NCI-H524 (cell line): ENCODE data around the gene MPRIP.

Source experiments
- DNase-seq, 2 experiments: peaks; one replicate each; lab custom pipeline; 2025; lab: John Stamatoyannopoulos, UW

Gene MPRIP

DNA sequence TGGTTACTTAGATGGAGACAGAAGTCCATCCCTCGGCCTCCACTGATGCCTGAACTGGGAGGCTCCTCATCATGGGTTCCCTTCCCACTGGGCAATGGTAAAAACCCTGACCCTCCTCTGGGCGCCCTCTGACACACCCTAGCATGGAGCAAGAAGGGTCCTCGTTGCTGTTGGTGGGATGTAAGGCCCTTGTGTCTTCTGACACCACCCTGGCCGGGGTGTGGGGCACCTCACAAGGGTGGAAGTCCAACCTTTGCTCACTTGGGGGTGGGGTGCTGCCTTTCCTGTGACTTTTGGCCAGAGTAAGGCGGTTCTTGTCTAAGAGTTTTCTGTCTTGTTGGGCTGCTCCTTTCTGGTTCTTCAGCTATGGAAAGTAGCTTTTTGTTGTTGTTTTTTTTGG lies 28.7 kb downstream of the MPRIP start:
- no peak for DNase-seq

DNA sequence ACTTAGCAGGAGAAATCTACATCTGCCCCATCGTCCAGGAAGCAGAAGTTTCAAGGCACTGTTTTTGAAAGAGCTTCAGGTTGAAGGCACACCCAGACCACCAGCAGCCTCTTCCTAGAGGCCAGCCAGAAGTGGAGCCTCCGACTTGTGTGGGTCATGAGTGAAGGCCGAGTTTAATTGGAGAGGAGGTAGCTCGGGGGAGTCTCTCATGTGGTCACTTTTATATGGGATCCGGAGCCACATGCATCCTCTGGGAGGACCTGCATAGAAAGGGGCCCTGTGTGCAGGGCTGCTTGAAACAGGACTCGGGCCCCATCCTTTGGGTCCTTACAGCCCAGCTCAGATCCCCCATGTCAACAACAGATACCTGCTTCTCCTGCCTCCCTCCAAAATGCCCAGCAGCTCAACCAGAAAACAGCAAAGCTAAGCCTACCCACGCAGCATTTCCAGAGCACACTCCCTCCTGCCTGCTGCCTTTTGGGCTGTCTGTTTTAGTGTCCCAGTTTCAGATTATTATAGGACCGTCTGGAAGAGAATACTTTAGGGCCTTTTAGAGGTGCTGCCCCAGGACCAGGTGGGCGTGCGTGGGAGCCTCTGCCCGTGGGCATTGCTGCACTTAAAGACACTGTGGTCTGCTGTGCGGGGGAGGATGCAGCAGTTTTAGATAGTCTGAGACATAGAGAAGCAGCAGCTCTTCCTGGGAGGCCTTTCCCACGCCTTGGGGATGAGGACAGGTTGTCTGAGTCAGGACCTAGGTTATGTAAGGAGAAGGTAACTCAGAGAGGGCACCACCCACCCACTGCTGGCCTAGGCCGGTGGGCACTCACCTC lies 29.5 kb downstream of the MPRIP start:
- no peak for DNase-seq

DNA sequence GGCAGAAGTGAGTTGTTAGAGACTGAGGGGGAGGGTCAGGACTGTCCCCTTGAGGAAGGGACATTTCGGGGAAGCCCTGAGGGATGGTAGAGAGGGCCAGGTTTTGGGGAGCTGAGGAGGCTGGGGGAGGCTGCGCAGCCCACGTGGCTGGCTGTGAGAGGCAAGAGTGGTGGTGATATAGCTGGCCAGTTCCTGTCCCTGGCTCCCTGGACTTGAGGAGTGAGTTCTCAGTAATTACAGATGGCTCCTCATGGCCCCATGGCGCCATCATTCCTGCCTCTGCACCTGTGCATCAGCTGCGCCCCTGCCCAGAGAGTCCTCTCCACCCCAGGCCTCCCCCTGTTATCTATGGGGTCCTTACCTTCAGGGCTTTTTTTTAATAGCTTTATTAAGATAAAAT lies 30.3 kb downstream of the MPRIP start:
- no peak for DNase-seq

DNA sequence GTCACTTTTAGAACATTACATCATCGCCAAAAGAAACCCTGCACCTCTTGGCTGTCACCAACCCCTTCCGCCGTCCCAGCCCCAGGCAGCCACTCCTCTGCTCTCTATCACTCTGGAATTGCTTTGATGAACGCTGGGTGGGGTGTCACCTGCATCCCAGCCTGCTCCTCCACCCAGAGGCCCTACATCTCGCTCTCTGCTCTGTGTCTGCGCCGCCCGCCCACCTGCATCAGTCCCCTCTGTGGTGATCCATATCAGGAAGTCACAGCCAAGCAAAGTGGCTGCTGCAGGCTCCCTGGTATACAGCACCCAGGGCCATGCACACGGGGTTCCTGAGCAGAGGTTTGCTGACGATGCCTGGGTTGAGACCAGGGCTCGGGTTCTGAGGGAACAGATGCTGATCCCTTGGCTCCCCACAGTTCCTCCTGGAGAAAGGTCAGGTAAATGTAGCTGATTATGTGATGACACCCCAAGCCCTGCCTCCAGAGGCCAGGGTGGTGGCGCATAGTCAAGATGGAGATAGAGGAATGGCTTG lies 30.8 kb downstream of the MPRIP start:
- DNase-seq: no peak

DNA sequence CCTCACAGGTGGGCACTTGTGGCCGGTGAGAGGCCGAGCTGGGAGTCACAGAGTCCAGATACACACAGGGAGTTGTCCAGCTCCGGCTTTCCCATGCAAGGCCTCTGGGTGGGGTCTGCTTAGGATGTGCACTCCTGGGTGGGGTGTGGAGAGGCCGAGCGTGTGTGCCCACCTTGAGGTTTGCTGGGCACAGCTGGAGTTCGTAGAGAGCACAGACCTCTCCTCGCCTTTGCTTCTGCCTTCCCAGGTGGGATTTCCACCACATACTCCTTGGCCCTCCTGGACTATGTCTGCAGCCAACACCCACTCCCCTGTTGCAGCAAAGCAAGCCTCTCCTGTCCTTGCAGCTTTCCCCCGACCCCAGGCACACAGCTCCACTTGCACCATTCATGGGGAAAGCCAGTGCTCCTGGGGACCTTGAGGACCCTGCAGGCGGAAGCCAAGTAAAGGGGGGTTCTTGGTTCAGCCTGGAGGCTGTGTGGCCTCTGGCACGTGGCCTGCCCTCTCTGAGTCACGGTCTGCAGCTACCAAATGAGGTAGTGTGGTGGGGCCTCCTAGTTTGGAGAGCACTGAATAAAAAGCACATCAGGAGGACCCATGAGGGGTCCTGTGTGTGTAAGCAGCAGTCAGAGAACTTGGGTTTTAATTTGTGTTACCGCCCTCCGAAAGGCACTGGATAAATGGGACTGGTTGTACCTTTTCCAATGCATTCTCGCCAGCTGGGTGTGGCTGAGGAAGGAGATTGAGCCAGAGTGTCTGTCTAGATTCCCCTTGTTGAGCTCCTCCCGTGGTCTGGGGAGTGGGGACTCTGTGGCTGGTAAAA lies 31.5 kb downstream of the MPRIP start:
- DNase-seq: no peak

DNA sequence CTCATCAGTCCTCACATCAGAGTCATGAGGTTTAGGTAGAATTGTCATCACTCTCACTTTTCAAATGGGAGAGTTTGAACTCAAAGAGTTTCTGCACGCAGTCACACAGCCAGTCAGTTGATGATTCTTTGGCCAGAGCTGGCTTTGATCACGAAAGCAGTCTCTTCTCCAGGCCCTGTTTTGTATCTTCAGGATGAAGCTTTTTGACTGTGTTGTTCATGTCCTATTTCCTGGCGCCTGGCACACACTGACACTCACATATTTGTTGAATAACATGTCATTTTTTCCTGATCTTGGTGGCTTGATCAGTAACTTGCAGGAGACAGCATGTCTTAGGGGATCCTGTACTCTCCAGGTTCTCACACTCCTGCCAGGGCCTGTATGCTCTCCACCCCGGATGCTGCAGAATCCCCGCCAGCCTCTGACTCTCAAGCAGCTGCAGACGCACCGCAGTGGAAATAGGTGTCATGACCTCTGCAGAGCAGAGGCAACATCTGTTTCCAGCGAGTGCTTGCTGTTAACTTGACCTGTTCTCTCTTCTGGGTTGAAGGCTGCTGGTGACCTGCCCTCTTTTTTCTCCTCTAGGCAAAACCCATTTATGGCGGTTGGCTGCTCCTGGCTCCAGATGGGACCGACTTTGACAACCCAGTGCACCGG lies 33.0 kb downstream of the MPRIP start:
- no peak for DNase-seq

DNA sequence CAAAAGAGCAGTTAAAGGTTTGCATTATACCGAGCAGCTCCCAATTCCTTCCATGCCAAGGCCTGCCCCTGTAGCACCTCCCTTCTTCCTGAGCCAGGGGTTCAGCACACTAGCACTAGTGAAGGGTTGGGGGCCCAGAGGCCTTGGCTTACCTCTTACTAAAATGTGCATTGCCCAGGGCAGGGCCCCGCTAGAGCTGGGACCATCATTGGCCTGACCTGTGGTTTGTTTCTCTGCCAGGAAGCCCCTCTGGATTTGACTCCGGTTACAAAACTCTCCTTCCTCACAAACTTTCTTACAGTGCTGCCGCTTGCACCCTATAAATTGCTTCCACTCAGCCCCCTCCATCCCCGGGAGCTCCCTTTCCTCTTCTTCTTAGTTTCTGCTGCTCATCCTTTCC lies 33.8 kb downstream of the MPRIP start:
- DNase-seq: no peak

DNA sequence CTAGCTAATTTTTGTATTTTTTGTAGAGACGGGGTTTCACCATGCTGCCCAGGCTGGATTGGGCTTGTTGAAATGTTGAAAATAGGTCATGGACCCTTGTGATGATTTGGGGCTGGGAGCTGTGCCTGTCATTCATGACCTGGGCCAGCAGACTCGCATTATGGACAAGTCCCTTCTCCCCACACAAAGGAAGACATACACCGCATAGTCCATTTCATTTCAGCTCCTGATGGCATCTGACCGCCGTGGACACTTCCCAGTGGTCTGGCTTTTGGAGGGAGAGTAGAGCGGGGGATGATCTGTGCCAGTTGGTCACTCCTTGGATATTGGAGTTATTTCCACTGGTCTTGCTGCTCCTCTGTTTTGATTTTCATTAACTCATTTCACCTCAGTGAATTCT lies 34.8 kb downstream of the MPRIP start:
- no peak for DNase-seq

DNA sequence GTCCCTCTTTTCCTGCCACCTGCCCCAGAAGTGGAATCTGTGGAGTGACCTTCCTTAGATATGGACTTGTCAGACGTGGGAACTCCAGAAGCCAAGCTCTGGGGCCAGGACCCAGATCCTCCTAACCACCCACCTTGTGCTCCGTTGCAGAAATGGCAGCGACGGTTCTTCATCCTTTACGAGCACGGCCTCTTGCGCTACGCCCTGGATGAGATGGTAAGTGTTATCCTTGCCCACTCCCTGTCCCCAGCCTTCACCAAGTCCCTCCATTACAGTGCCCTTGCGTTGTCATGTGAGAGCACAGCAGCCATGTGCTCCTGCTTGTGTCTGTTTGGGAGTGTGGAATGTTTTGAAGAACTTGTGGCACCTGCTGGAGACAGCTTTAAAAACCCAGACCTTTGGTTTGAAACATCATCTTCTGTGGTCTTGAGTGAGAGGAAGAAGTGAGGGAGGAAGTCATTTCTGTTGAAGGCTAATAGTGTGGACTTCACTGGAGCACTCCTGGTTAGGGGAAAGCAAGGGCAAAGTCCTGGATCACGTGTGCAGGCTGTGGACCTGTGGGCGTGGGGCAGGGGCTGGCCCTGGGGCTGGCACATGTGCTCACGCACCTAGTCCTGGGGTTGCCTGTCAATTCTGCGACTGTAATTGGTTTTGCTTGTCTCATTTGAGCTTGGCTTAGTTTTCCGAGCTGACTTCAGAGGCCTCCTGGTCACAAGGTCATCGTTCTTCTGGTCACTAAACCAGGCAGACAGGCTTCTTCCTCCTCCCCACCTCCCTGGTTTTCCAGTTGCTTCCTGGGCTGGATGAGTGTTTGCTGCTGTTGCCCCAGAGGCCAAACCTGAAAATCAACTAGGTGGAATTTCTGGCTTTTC lies 35.8 kb downstream of the MPRIP start:
- no peak for DNase-seq

DNA sequence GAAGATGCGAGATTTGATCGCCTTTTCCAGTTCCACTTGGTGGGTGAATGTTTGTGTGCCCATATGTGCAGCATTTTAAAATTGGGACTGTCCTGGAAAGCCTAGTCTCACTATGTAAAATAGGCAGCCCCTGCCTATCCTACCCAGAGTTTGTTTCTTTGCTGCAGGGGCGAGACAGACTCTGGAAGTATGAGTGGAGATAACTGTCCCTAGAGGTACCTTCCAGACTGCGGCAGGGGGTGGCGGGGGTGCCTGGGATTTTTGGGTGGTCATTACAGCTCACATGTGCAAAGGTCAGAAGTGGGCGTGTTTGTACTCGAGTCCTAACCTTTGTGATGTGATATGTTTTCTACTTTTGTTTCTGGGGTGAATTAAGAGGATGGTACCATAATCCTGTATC lies 36.6 kb downstream of the MPRIP start:
- no peak for DNase-seq

DNA sequence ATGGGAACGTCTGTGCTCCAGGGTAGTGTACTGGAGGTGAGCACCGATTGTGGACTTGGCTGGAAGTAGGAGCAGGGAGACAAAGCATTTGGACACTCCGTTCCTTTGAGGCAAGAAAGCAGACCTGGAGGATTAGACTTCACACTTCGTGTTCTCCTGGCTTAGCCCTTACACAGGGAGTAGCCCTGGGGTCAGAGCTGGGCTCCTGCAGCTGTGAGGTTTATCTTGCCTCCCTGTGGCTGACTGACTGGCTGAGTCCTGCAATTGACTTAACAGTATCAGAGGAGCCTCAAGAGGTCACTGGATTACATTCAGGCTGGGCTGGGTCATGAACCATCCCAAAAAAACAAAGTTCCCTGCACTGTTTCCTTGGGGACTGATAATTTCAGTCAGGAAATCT lies 37.1 kb downstream of the MPRIP start:
- no peak for DNase-seq

DNA sequence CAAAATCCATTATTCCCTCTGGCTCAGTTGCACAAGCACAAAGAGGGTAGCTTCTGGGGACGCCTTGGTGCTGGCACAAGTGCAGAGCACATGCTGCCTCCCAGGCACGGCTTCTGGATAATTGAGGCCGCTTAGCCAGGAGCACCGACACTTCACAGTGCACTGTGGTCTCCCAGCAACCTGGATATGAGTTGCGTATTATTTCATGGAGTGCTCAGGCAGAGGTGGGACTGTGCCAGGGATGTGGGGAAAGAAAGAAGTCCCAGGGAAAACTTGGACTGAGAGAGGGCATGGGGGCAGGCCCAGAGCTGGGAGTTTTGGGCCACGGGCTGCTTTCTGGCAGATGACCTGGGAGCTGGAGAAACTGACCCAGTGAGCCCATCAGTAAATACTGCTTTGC lies 37.5 kb downstream of the MPRIP start:
- no peak for DNase-seq

DNA sequence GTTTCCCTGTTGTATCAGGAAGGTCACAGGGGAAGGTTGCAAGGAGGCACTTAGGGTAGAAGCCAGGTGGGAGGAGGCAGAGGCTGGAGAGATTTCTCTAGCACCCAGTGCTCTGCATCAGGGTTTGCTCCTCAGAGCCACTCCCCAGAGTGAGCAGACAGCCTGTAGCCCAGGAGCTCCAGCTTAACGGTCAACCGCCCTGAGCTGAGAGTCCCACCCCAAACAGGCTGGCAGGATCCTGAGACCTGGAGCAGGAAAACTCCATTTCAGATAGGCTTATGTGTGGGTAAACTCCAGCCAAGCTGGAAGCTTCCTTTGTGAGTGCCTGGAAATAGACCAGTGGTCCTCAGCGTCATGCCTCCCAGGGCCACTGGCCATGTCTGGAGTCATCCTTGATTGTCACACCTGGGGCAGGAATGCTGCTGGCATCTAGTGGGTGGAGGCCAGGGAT lies 37.9 kb downstream of the MPRIP start:
- DNase-seq: no peak

DNA sequence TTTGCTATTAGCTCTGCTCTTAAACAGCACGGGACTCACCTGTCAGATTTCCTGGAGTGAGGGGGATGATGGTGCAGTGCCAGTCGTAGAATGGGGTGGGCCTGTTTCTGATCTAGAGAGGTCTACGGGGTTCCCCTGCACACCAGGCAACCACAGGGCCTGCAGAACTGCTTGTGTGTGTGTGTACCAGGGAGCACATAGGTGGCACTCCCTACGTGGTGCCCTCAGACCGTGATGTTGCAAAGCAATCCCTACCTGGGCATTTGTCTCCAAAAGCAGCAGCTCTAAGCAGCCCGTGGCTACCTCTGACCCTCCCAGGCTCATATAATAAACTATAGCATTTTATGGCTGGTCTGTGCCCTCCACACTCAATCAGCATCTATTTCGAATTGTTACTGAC lies 38.5 kb downstream of the MPRIP start:
- no peak for DNase-seq

DNA sequence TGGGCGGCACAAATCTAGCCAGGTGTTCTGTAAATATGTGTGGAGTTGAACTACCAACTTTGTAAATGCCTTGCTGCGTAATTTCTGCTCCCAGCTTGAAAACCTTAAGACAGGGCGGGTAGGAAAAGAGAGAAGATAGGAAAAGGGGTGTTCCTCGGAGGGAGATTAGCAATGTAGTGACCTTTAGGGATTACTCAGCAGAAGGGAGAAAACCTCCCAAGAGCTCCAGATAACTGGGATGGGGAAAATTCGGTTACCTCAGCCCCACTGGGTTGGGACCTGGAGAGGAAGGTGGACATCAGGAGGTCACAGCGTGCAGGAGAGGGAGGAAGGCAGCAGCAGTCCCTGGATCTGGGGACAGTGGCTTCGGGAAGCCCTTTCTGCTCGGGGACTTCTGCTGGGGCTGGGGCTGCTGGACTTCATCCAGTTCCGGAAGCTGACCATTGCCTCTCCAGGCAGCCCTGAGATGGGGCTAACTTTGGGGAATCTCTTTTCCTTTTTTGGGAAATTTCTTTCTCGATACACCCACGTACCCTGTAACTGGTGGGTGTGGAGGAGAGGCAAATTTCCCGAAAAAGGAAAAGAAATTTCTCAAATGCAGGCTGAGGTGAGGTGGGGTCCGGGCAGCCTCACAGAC lies 39.2 kb downstream of the MPRIP start:
- DNase-seq: no peak

DNA sequence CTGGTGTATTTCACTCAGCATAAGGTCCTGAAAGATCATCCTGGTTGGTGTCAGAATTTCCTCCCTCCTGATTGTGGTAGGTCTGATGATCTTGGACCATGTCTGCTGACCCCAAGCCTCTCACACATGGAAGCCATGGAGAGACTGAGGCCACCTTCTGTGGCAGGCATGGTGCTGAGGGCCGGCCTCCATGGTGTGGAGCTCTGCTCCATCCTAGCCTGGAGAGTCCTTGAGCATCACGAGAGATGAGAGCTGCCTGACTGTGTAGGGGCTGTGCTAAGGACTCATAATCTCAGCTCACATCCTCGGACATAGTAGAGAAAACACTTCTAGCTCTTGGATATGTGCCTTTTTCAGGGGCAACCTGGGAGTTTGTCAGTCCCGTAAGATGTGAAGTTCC lies 40.6 kb downstream of the MPRIP start:
- DNase-seq: no peak

DNA sequence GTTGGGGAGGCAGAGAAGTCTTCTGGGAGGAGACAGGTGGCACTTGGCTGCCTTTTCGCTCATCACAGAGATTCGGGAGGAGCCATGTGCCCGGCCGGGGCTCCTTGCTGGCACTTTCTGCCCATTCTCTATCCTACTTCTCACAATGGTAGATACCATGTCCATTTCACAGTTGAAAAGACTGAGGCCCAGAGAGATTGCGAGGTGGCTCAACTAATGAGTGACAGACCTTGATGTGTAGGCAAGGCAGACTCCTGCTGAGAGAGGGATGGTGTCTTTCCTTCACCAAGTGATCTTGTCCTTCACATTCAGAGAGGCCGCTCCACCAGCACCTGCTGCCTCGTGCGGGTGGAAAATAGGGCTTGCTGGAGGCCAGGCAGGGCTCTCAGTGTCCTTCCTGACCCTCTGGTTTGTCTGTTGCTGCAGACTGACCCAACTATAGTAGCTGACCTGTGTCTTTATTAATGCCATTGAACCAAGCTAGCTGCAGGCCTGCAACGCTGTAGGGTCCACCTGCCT lies 42.1 kb downstream of the MPRIP start:
- DNase-seq: no peak

DNA sequence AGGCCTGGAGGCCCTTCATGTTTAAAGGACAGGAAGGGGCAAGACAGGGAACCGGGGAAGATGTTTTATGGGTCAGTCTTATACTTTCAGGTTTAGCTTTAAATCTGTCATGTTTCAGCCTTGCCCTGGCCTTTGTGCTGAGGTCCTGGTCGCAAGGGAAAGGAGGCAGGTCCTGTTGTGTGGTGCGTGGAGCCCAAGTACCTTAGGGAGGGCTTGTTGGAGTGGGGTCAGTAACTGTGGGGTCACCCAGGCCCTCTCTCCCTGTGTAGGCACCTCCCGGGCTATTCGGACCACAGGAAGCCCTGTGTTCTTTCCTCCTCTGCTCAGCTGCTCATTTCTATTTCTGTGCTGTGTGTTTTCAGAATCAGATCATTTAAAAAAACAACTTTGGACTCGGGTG lies 42.7 kb downstream of the MPRIP start:
- no peak for DNase-seq

DNA sequence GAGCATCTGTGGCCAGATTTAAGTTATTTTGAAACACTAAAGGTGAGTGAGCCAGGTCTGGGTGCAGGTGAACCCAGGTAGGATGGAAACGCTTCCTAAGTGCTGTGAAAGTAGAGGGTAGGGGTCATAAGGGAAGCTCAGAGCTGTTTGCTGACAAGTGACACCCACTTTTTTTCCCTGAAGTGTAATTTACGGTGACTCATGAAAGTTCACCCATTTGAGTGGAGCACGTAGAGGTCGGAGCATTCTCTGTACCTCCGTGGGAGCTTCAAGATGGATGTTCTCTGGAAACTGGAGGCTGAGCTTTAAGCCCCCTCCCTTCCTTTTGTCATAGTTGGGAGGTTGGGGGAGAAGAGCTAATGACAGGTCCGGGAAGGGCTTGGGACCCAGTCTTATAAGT lies 44.3 kb downstream of the MPRIP start:
- DNase-seq: no peak

DNA sequence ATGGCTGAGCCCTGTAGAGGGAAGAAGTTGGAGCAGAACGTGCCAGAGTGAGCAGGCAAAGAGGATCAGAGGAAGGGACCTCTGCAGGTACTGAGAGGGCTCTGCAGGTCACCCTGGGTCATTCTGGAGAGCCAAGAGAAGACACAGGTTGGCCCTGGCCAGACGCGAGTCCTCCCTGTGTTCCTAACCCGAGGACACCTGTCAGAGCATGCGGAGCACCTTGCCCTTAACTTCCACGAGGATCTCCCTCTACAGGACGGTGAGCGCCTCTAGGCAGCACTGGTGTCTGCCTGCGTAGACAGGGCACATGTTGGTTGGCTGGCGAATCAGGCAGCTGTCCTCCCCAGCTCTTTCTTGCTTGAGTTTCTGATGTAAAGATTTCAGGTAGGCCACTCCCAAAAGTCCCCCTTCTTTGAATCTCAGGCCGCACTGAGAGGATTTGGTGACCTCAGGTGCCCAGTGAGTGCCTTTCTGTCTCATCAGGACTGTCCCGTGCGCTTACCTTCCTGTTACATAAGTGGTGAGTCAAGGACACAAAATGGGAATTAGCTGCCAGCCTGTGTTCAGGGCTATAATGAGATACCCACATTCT lies 45.3 kb downstream of the MPRIP start:
- DNase-seq: no peak
